Breast epithelium (tissue), 4 donors: Measurements from ENCODE around the gene SAPCD2. TPM values are rescaled to one million over a fixed set of nuclear protein-coding genes. Genes with fewer than 3 reads are reported as not detected.

Source experiments
- DNase-seq, 2 donors: peaks; one replicate each; pipeline ENCODE4 v3.0.0-alpha.2; 2019; ENCODE audit warnings: low spot score in 2 of 2
- H3K27ac ChIP-seq, 2 donors: fragments of 200-600 bp; sonication (generic) in 1 of 2; one replicate each; pipeline ENCODE4 v1.5.1; 2016 to 2019; ENCODE audit warnings: mild to moderate bottlenecking in 1 of 2
- H3K27me3 ChIP-seq, 2 donors: fragments of 200-600 bp; sonication (generic) in 1 of 2; one replicate each; pipeline versions ENCODE4 v1.5.1 to v1.6.0; 2017 to 2019; ENCODE audit warnings: control low read depth in 1 of 2, mild to moderate bottlenecking in 1 of 2
- H3K36me3 ChIP-seq: fragments of 200-600 bp; one replicate; pipeline ENCODE4 v1.5.1; 2019
- H3K4me1 ChIP-seq, 2 donors: fragments of 200-600 bp; sonication (generic); one replicate each; pipeline ENCODE4 v1.5.1; 2016 to 2019; ENCODE audit warnings: control low read depth in 1 of 2
- H3K4me3 ChIP-seq, 3 donors: fragments of 200-600 bp; sonication (generic); 1 replicate in 2 of 3; 2 replicates in 1 of 3; pipeline ENCODE4 v1.5.1; 2016 to 2019; ENCODE audit warnings: mild to moderate bottlenecking in 3 of 3, moderate library complexity in 2 of 3
- H3K9me3 ChIP-seq, 2 donors: fragments of 200-600 bp; sonication (generic) in 1 of 2; one replicate each; pipeline ENCODE4 v1.5.1; 2016 to 2019; ENCODE audit warnings: control low read depth in 1 of 2
- POLR2A ChIP-seq: fragments of 450-650 bp; IDR thresholded peaks from one replicate; pipeline ENCODE4 v1.6.1; 2016; ENCODE audit warnings: antibody characterized with exemption, mild to moderate bottlenecking, moderate library complexity
- POLR2AphosphoS5 ChIP-seq, 3 donors: sonication (generic); formaldehyde crosslinking; IDR thresholded peaks; one replicate each; pipeline ENCODE4 v1.6.1; 2017; ENCODE audit warnings: antibody characterized with exemption in 3 of 3
- intact Hi-C: fragments of 100-400 bp; cut with DNase I; formaldehyde crosslinking; loops from one replicate; pipeline ENCODE4 v1.15.1; 2023; ENCODE audit warnings: low total_unique reads
- total RNA-seq, 3 donors: library from RNA; depleted of rRNA; stranded (reverse); fragments of >200 nt; gene quantifications; one replicate each; pipeline ENCODE4 v1.1.0, GENCODE V29; 2016
- TF ChIP-seq, protein P1 (sequence below), 3 donors: fragments of 450-650 bp; IDR thresholded peaks; one replicate each; pipeline ENCODE4 v1.5.1; 2016 to 2017; ENCODE audit warnings: antibody characterized with exemption in 3 of 3, mild to moderate bottlenecking in 3 of 3, moderate library complexity in 3 of 3

SAPCD2 gene
- total RNA-seq, 3 donors from 2014 or later = 0.96 to 2.9 (median 2.8) TPM

DNA sequence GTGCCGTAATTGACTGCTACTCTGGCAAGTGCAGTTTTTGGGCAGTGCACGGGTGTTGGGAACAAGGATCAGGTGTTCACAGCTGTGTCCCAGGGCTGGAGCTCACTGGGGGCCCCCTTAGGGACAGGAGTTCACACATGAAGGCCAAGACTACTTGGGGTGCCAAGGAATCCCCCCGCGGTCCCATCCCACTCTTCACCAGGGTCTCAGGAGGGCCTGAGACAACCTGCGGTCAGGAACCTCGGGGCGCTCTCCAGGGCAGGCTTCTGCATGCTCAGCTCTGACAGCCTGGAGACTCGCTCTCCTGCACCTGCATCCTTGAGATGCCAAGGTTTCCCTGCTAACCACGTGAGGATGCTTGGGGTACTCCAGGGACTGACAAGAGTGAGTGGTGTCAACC, 14.2 kb upstream of the SAPCD2 start:
- DNase-seq = no peak
- TF ChIP-seq POLR2A (no peak), POLR2AphosphoS5 (IDR thresholded peaks at IDR 0.05) (no peak)
- TF ChIP-seq, protein P1, sequence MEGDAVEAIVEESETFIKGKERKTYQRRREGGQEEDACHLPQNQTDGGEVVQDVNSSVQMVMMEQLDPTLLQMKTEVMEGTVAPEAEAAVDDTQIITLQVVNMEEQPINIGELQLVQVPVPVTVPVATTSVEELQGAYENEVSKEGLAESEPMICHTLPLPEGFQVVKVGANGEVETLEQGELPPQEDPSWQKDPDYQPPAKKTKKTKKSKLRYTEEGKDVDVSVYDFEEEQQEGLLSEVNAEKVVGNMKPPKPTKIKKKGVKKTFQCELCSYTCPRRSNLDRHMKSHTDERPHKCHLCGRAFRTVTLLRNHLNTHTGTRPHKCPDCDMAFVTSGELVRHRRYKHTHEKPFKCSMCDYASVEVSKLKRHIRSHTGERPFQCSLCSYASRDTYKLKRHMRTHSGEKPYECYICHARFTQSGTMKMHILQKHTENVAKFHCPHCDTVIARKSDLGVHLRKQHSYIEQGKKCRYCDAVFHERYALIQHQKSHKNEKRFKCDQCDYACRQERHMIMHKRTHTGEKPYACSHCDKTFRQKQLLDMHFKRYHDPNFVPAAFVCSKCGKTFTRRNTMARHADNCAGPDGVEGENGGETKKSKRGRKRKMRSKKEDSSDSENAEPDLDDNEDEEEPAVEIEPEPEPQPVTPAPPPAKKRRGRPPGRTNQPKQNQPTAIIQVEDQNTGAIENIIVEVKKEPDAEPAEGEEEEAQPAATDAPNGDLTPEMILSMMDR (IDR thresholded peaks at IDR 0.05) = no peak
- Histone ChIP-seq H3K27me3 (no peaks in the 10 kb centered on the region), H3K4me1 (peaks cover 3 to 14% of the 10 kb centered on the region in 2 donors), H3K27ac (peak overlapping the region in 1 of 2 donors; percentile 74), H3K36me3 (peaks cover 8% of the 10 kb centered on the region), H3K9me3 (no peaks in the 10 kb centered on the region), H3K4me3 (no peak overlapping the region)
- intact Hi-C loops = loop anchor here (5.0 kb wide), 1 partner anchor 277 kb away; the partner anchor contains the start of gene RABL6

- intact Hi-C loops = loop anchor here (5.0 kb wide), 1 partner anchor 276 kb away; the partner anchor contains the start of gene RABL6
- Histone ChIP-seq H3K4me3 (no peak overlapping the region), H3K36me3 (peaks cover 8% of the 10 kb centered on the region), H3K27ac (peak overlapping the region; percentile 52 to 74), H3K4me1 (peaks cover 6 to 11% of the 10 kb centered on the region in 2 donors), H3K9me3 (no peaks in the 10 kb centered on the region), H3K27me3 (no peaks in the 10 kb centered on the region)
- TF ChIP-seq, protein P1 (IDR thresholded peaks at IDR 0.05) = no peak
- TF ChIP-seq POLR2AphosphoS5 (IDR thresholded peaks at IDR 0.05) = peak in 1 of 3 donors; percentile 13
- no peak for TF ChIP-seq POLR2A
- no peak for DNase-seq
These were observed 13.1 kb upstream of the SAPCD2 start for GRCh38 chr9:137083394-137084004.

DNA sequence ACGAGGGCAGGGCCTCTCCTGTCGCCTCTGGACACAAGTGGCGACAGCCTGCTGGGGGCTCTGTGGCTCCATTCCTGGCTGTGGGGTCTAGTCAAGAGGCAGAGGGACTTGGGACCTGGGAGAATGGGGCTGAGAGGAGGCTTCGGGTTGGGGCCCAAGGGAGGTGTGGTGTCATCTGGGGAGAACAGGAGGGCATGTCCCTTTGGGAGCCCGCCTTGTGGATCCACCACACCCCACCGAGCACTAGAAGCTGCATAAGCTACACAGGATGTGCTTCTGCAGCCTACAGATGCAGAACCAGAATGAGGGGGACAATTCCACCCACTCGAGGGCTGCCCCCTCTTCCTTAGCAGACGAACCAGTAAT, 12.6 kb upstream of the SAPCD2 start:
- no peak for DNase-seq
- no peaks in the 10 kb centered on the region for H3K9me3 ChIP-seq
- no peak overlapping the region for H3K4me3 ChIP-seq
- intact Hi-C loops = loop anchor here (5.0 kb wide), 1 partner anchor 276 kb away; the partner anchor contains the start of gene RABL6
- TF ChIP-seq POLR2AphosphoS5 (IDR thresholded peaks at IDR 0.05) = no peak
- TF ChIP-seq, protein P1 (IDR thresholded peaks at IDR 0.05) = no peak
- TF ChIP-seq POLR2A = no peak
- H3K27me3 ChIP-seq = no peaks in the 10 kb centered on the region
- H3K4me1 ChIP-seq = peaks cover 11 to 12% of the 10 kb centered on the region in 2 donors
- H3K36me3 ChIP-seq = peaks cover 8% of the 10 kb centered on the region
- peak overlapping the region in 1 of 2 donors; percentile 74 for H3K27ac ChIP-seq

GRCh38 chr9:137082222-137082924, 12.0 kb upstream of the SAPCD2 start:
- Histone ChIP-seq H3K27ac (peak overlapping the region in 1 of 2 donors; percentile 74), H3K4me1 (peaks cover 6 to 11% of the 10 kb centered on the region in 2 donors)
- no peak for DNase-seq

More at GRCh38 chr9:137082222-137082924, 12.0 kb upstream of the SAPCD2 start:
- Histone ChIP-seq H3K9me3 (no peaks in the 10 kb centered on the region), H3K4me3 (no peak overlapping the region), H3K36me3 (peaks cover 8% of the 10 kb centered on the region), H3K27me3 (no peaks in the 10 kb centered on the region)
- intact Hi-C loops = loop anchor here (5.0 kb wide), 1 partner anchor 275 kb away; the partner anchor contains the start of gene RABL6
- TF ChIP-seq POLR2A (no peak), POLR2AphosphoS5 (IDR thresholded peaks at IDR 0.05) (no peak)
- TF ChIP-seq, protein P1 (IDR thresholded peaks at IDR 0.05) = no peak
